ENCODE measurements around the gene GRIN2A. TPM values are rescaled to one million over a fixed set of nuclear protein-coding genes. Genes with fewer than 3 reads are reported as not detected.

The GRIN2A gene
- total and polyA plus RNA-seq, 2 of the 8 experiments (the other 6 are each of a cell fraction or from before 2014, with no cell fraction given): 0.18 to 1.8 TPM

- H3K4ac ChIP-seq (replicated peaks; ENCODE audit: insufficient read length, low read depth, low read length): no peak overlapping the region
- no peak for TF ChIP-seq ZNF274 (IDR thresholded peaks at IDR 0.05; ENCODE audit: borderline replicate concordance, extremely low read depth, low read length)
- no peak for TF ChIP-seq SP2 (IDR thresholded peaks at IDR 0.05; ENCODE audit: low read length)
- peak; percentile 53 to 65 for TF ChIP-seq RAD21 (IDR thresholded peaks at IDR 0.05 in 1 of 2, conservative IDR thresholded peaks at IDR 0.05 in 1 of 2; ENCODE audit: low read depth in 2 of 2, low read length in 2 of 2)
- TF ChIP-seq KDM1A (IDR thresholded peaks at IDR 0.05; ENCODE audit: borderline replicate concordance, low read length): 0 out of 2 replicates have a peak, but pooled peaks have one; percentile 7
- peak; percentile 90 for TF ChIP-seq KDM4A (IDR thresholded peaks at IDR 0.05; ENCODE audit: low read depth, low read length, severe bottlenecking)
- TF ChIP-seq POLR2AphosphoS5 (IDR thresholded peaks at IDR 0.05; ENCODE audit: low read depth, low read length): no peak
- no peak for TF ChIP-seq TBP (IDR thresholded peaks at IDR 0.05; ENCODE audit: low read depth, low read length)
- TF ChIP-seq, protein P1, sequence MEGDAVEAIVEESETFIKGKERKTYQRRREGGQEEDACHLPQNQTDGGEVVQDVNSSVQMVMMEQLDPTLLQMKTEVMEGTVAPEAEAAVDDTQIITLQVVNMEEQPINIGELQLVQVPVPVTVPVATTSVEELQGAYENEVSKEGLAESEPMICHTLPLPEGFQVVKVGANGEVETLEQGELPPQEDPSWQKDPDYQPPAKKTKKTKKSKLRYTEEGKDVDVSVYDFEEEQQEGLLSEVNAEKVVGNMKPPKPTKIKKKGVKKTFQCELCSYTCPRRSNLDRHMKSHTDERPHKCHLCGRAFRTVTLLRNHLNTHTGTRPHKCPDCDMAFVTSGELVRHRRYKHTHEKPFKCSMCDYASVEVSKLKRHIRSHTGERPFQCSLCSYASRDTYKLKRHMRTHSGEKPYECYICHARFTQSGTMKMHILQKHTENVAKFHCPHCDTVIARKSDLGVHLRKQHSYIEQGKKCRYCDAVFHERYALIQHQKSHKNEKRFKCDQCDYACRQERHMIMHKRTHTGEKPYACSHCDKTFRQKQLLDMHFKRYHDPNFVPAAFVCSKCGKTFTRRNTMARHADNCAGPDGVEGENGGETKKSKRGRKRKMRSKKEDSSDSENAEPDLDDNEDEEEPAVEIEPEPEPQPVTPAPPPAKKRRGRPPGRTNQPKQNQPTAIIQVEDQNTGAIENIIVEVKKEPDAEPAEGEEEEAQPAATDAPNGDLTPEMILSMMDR (IDR thresholded peaks at IDR 0.05; ENCODE audit: control extremely low read depth in 1 of 3, insufficient read depth in 1 of 3, low read depth in 1 of 3, low read length in 3 of 3): peak; percentile 68 to 70 (median 68)
- no peak for TF ChIP-seq MAFK (IDR thresholded peaks at IDR 0.05; ENCODE audit: low read depth, low read length)
- TF ChIP-seq EGR1 (IDR thresholded peaks at IDR 0.05; ENCODE audit: borderline replicate concordance, low read depth, low read length): peak; percentile 83; the same call in 1 of the 2 replicates
- H3K23me2 ChIP-seq (ENCODE audit: low read depth, low read length): peaks cover 27% of the 10 kb centered on the region; the same call in 1 of the 2 replicates
- H3K9ac ChIP-seq (replicated peaks in 1 of 4; ENCODE audit: extremely low read depth in 1 of 4, low read depth in 3 of 4, low read length in 3 of 4): no peak overlapping the region
- H2BK12ac ChIP-seq (ENCODE audit: low read depth, low read length): 0 out of 2 replicates have a peak overlapping the region, but pooled peaks have one; percentile 88
- no peaks in the 10 kb centered on the region for H3K79me2 ChIP-seq (ENCODE audit: control insufficient read depth in 1 of 2, insufficient read depth in 2 of 2, low read length in 2 of 2)
- no peak overlapping the region for H3K27ac ChIP-seq (ENCODE audit: low read depth, low read length)
- H3K4me3 ChIP-seq (ENCODE audit: extremely low read depth in 1 of 4, insufficient read depth in 2 of 4, low read depth in 3 of 4, low read length in 4 of 4): peak overlapping the region; percentile 26 to 73 (median 57)
- peak overlapping the region; percentile 96 for H3K18ac ChIP-seq (ENCODE audit: extremely low read depth, low read length)
- H3K23ac ChIP-seq (ENCODE audit: insufficient read length): no peak overlapping the region
- H3K56ac ChIP-seq (replicated peaks; ENCODE audit: insufficient read length, low read depth, low read length): no peak overlapping the region
- WGBS, 2 experiments (ENCODE audit: extremely low coverage in 1 of 2, insufficient coverage in 1 of 2, insufficient read length in 1 of 2, insufficient replicate concordance in 2 of 2, low coverage in 1 of 2, low lambda C conversion rate in 2 of 2, missing lambda C conversion rate in 1 of 2): 3% methylated on average over 23 of the region's 24 CpGs; no CpG with 5 or more reads in 1 of the 2 experiments
- peaks cover 0 to 6% (median 0%) of the 10 kb centered on the region in 4 experiments; a peak in 3 of 7 replicates for H3K4me1 ChIP-seq (replicated peaks in 1 of 4; ENCODE audit: control insufficient read depth in 3 of 4, insufficient read depth in 4 of 4, low read length in 3 of 4)
- ChIA-PET CTCF (ENCODE audit: partially characterized antibody) (interaction anchor here (0.6 to 5.7 kb wide), 60 partner anchors 9 to 1182 kb away, joined by 3 to 86 read pairs (median 3); no protein-coding TSS in a partner anchor), POLR2A (ENCODE audit: partially characterized antibody) (interaction anchor here (1.2 to 1.5 kb wide), 2 partner anchors 44 to 502 kb away, joined by 3 read pairs; no protein-coding TSS in a partner anchor)
- no peak overlapping the region for H2AK5ac ChIP-seq (ENCODE audit: low read depth, low read length)
- H4K20me1 ChIP-seq (replicated peaks in 1 of 2; ENCODE audit: control insufficient read depth in 1 of 2, insufficient read depth in 2 of 2, low read length in 2 of 2): no peaks in the 10 kb centered on the region
- DNase-seq (ENCODE audit: low read depth in 1 of 2, low spot score in 2 of 2) (peak; percentile 59 to 93), FAIRE-seq (no peak)
- peak overlapping the region; percentile 71 to 99 for H3K4me2 ChIP-seq (ENCODE audit: insufficient read depth in 1 of 2, low read depth in 2 of 2, low read length in 2 of 2)
- peak overlapping the region; percentile 76; the same call in 1 of the 2 replicates for H2AFZ ChIP-seq (ENCODE audit: low read length)
- H2BK120ac ChIP-seq (replicated peaks; ENCODE audit: low read depth, low read length): no peak overlapping the region
- no peaks in the 10 kb centered on the region for H3K36me3 ChIP-seq (ENCODE audit: control insufficient read depth in 2 of 4, insufficient read depth in 4 of 4, low read length in 3 of 4)
- no peak overlapping the region for H3K14ac ChIP-seq (ENCODE audit: insufficient read length)
- H2BK15ac ChIP-seq (ENCODE audit: low read length): no peak overlapping the region; the same call in 1 of the 2 replicates
- no peak overlapping the region for H2BK20ac ChIP-seq (ENCODE audit: low read length)
- H4K5ac ChIP-seq (ENCODE audit: insufficient read length, low read depth, low read length): no peak overlapping the region
- no peaks in the 10 kb centered on the region for H3K79me1 ChIP-seq (ENCODE audit: low read depth, low read length)
- H3K27me3 ChIP-seq (replicated peaks in 1 of 4; ENCODE audit: control insufficient read depth in 3 of 4, extremely low read depth in 1 of 4, insufficient read depth in 3 of 4, low read length in 3 of 4): peaks cover 26 to 50% (median 44%) of the 10 kb centered on the region in 4 experiments
- no peaks in the 10 kb centered on the region for H3K9me3 ChIP-seq (ENCODE audit: insufficient read depth in 2 of 2, low read depth in 1 of 2, low read length in 1 of 2)
- no peak overlapping the region for H2BK5ac ChIP-seq (ENCODE audit: low read depth, low read length)
- peak overlapping the region; percentile 79; the same call in 1 of the 2 replicates for H4K8ac ChIP-seq (ENCODE audit: extremely low read depth, insufficient read depth, low read length)
- H4K91ac ChIP-seq (replicated peaks; ENCODE audit: insufficient read length, low read length): no peak overlapping the region
Observed at GRCh38 chr16:10180771-10181163, 1.5 kb downstream of the GRIN2A start.
